OCI-LY1 (cell line): ENCODE measurements around the gene TMEM186.

Experiments
- CTCF ChIP-seq: fragments of 200-600 bp; sonication (generic), shearing (Covaris generic); IDR thresholded peaks from 2 replicates; pipeline ENCODE4 v1.5.1; 2017; ENCODE audit warnings: mild to moderate bottlenecking, antibody characterized with exemption, low read length, moderate library complexity, mixed read lengths
- EZH2 ChIP-seq: fragments of 200-600 bp; sonication (generic), shearing (Covaris generic); IDR thresholded peaks from 2 replicates; pipeline ENCODE4 v1.8.0; 2017; ENCODE audit warnings: borderline replicate concordance, mixed run types, mild to moderate bottlenecking, antibody characterized with exemption, low read length, moderate library complexity, mixed read lengths

- TF ChIP-seq CTCF (no peak), EZH2 (no peak)
Observed at GRCh38 chr16:8798535-8799157, 1.2 kb upstream of the TMEM186 start.
